ENCODE measurements around the gene TSPAN18.

- TF ChIP-seq, protein P1, sequence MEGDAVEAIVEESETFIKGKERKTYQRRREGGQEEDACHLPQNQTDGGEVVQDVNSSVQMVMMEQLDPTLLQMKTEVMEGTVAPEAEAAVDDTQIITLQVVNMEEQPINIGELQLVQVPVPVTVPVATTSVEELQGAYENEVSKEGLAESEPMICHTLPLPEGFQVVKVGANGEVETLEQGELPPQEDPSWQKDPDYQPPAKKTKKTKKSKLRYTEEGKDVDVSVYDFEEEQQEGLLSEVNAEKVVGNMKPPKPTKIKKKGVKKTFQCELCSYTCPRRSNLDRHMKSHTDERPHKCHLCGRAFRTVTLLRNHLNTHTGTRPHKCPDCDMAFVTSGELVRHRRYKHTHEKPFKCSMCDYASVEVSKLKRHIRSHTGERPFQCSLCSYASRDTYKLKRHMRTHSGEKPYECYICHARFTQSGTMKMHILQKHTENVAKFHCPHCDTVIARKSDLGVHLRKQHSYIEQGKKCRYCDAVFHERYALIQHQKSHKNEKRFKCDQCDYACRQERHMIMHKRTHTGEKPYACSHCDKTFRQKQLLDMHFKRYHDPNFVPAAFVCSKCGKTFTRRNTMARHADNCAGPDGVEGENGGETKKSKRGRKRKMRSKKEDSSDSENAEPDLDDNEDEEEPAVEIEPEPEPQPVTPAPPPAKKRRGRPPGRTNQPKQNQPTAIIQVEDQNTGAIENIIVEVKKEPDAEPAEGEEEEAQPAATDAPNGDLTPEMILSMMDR (tag by site-specific recombination; IDR thresholded peaks at IDR 0.05): no peak
- no peak for TF ChIP-seq KLF10 (tag by site-specific recombination; IDR thresholded peaks at IDR 0.05)
- TF ChIP-seq ZNF670 (tag by site-specific recombination; IDR thresholded peaks at IDR 0.05; ENCODE audit: low read depth): no peak
- no peak for TF ChIP-seq ZNF2 (tag by site-specific recombination; IDR thresholded peaks at IDR 0.05)
- TF ChIP-seq SALL2 (tag by site-specific recombination; IDR thresholded peaks at IDR 0.05; ENCODE audit: borderline replicate concordance): no peak
- TF ChIP-seq ZNF391 (tag by site-specific recombination; IDR thresholded peaks at IDR 0.05; ENCODE audit: borderline replicate concordance, low read depth): no peak
- no peak for TF ChIP-seq ZNF488 (tag by site-specific recombination; IDR thresholded peaks at IDR 0.05)
- TF ChIP-seq PRDM1 (tag by site-specific recombination; IDR thresholded peaks at IDR 0.05): no peak
- no peak for TF ChIP-seq ZNF10 (tag by site-specific recombination; IDR thresholded peaks at IDR 0.05)
- no peak for TF ChIP-seq ZNF121 (tag by site-specific recombination; IDR thresholded peaks at IDR 0.05)
- TF ChIP-seq ZNF138 (tag by site-specific recombination; IDR thresholded peaks at IDR 0.05; ENCODE audit: borderline replicate concordance): no peak
- no peak for TF ChIP-seq ZFP3 (tag by site-specific recombination; IDR thresholded peaks at IDR 0.05; ENCODE audit: low read depth)
- TF ChIP-seq ZNF114 (tag by site-specific recombination; IDR thresholded peaks at IDR 0.05): no peak
Measured at GRCh38 chr11:44940835-44941234, 214.1 kb downstream of the TSPAN18 start.
